IMR-90 (cell line): ENCODE data around the gene TAF4. TPM values are rescaled to one million over a fixed set of nuclear protein-coding genes. Genes with fewer than 3 reads are reported as not detected.

Experiments
- ATAC-seq: fragments of 200-7000 bp; cut with Tn5 transposase; 2 replicates; pipeline ENCODE4 v1.9.1; 2020; ENCODE audit warnings: low read depth, mild to moderate bottlenecking, moderate library complexity
- BruUV-seq: library from RNA; stranded (reverse); fragments of 400-500 nt; replicated peaks from 2 replicates; lab custom pipeline; 2021; lab: Mats Ljungman, UMichigan
- CTCF ChIA-PET: fragments of 300-600 bp; formaldehyde crosslinking; extraction: SDS; loops from one replicate; lab custom pipeline; 2021; ENCODE audit warnings: antibody characterized with exemption; lab: Yijun Ruan, JAX
- POLR2A ChIA-PET: fragments of 300-600 bp; sonication (Branson Sonifier 250); formaldehyde crosslinking; loops from one replicate; lab custom pipeline; 2022; ENCODE audit warnings: antibody characterized with exemption; ENCODE audit not compliant: unreplicated experiment; lab: Charles Lee
- DNase-seq: peaks from one replicate; pipeline ENCODE4 v3.0.0; 2013
- H2AFZ ChIP-seq: replicated peaks from 2 replicates; pipeline ENCODE3; 2013; ENCODE audit warnings: low read length, mild to moderate bottlenecking; ENCODE audit not compliant: poor library complexity
- H2AK5ac ChIP-seq: 2 replicates; pipeline ENCODE4 v1.6.1; 2013; ENCODE audit warnings: low read depth, low read length, inconsistent platforms
- H2AK9ac ChIP-seq: replicated peaks from 2 replicates; pipeline ENCODE3; 2013; ENCODE audit warnings: mild to moderate bottlenecking, low read depth, low read length, moderate library complexity; ENCODE audit not compliant: poor library complexity
- H2BK120ac ChIP-seq: 2 replicates; pipeline ENCODE4 v1.6.1; 2013; ENCODE audit warnings: low read depth, low read length, inconsistent platforms
- H2BK15ac ChIP-seq: 3 replicates; pipeline ENCODE4 v1.6.1; 2013; ENCODE audit warnings: low read depth, low read length, inconsistent platforms
- H2BK20ac ChIP-seq: 2 replicates; pipeline ENCODE4 v1.6.1; 2013; ENCODE audit warnings: low read depth, mild to moderate bottlenecking, inconsistent platforms, low read length, moderate library complexity
- H2BK5ac ChIP-seq: 2 replicates; pipeline ENCODE4 v1.6.1; 2013; ENCODE audit warnings: mild to moderate bottlenecking, low read depth, low read length, inconsistent platforms; ENCODE audit not compliant: poor library complexity, severe bottlenecking
- H3K14ac ChIP-seq: replicated peaks from 2 replicates; pipeline ENCODE4 v1.6.1; 2013; ENCODE audit warnings: low read depth, low read length, inconsistent platforms
- H3K18ac ChIP-seq: 2 replicates; pipeline ENCODE4 v1.6.1; 2013; ENCODE audit warnings: low read depth, low read length, control low read depth
- H3K23ac ChIP-seq: 2 replicates; pipeline ENCODE4 v1.6.1; 2013; ENCODE audit warnings: low read depth, low read length, inconsistent platforms
- H3K27ac ChIP-seq: 2 replicates; pipeline ENCODE4 v1.5.1; 2013; ENCODE audit warnings: mild to moderate bottlenecking, control low read depth, low read length; ENCODE audit not compliant: insufficient read depth
- H3K27me3 ChIP-seq: 2 replicates; pipeline ENCODE4 v1.6.1; 2013; ENCODE audit warnings: low read length; ENCODE audit not compliant: control insufficient read depth, insufficient read depth
- H3K36me3 ChIP-seq: 2 replicates; pipeline ENCODE4 v1.6.1; 2013; ENCODE audit warnings: low read length, mixed read lengths; ENCODE audit not compliant: control insufficient read depth, insufficient read depth
- H3K4ac ChIP-seq: 2 replicates; pipeline ENCODE4 v1.6.1; 2013; ENCODE audit warnings: low read depth, low read length, inconsistent platforms
- H3K4me1 ChIP-seq: 2 replicates; pipeline ENCODE4 v1.6.1; 2013; ENCODE audit warnings: low read length, mixed read lengths; ENCODE audit not compliant: control insufficient read depth, insufficient read depth
- H3K4me2 ChIP-seq: 2 replicates; pipeline ENCODE4 v1.6.1; 2013; ENCODE audit warnings: low read depth, mild to moderate bottlenecking, control low read depth, low read length, moderate library complexity
- H3K4me3 ChIP-seq: 2 replicates; pipeline ENCODE4 v1.5.1; 2013; ENCODE audit warnings: low read depth, mild to moderate bottlenecking, control low read depth, low read length, moderate library complexity; ENCODE audit not compliant: insufficient read depth
- H3K56ac ChIP-seq: 2 replicates; pipeline ENCODE4 v1.6.1; 2013; ENCODE audit warnings: low read length, inconsistent platforms; ENCODE audit not compliant: insufficient read depth; ENCODE audit errors: extremely low read depth
- H3K79me1 ChIP-seq, 2 experiments: 2 replicates each; pipeline ENCODE4 v1.6.1; 2013; ENCODE audit warnings: low read length in 2 of 2, inconsistent platforms in 1 of 2, low read depth in 1 of 2
- H3K9ac ChIP-seq: 2 replicates; pipeline ENCODE4 v1.6.1; 2013; ENCODE audit warnings: low read depth, low read length, control low read depth
- H3K9me1 ChIP-seq: 2 replicates; pipeline ENCODE4 v1.6.1; 2013; ENCODE audit warnings: low read length, inconsistent platforms; ENCODE audit not compliant: insufficient read depth
- H3K9me3 ChIP-seq: 2 replicates; pipeline ENCODE4 v1.6.1; 2013; ENCODE audit warnings: low read length; ENCODE audit not compliant: control insufficient read depth, insufficient read depth
- H4K20me1 ChIP-seq: 2 replicates; pipeline ENCODE4 v1.6.1; 2013; ENCODE audit warnings: low read length, inconsistent platforms; ENCODE audit not compliant: insufficient read depth
- H4K5ac ChIP-seq: 2 replicates; pipeline ENCODE4 v1.6.1; 2013; ENCODE audit warnings: mild to moderate bottlenecking, low read depth, low read length, control low read depth
- H4K8ac ChIP-seq, 2 experiments: 2 replicates each; pipeline ENCODE4 v1.6.1; 2013; ENCODE audit warnings: low read depth in 2 of 2, low read length in 2 of 2, control low read depth in 1 of 2, inconsistent platforms in 1 of 2
- H4K91ac ChIP-seq: 2 replicates; pipeline ENCODE4 v1.6.1; 2013; ENCODE audit warnings: low read depth, low read length, inconsistent platforms; ENCODE audit not compliant: insufficient read depth
- CEBPB ChIP-seq: IDR thresholded peaks from 2 replicates; pipeline ENCODE4 v1.6.1; 2012; ENCODE audit warnings: low read depth, low read length, improper control_type of control experiment
- CHD1 ChIP-seq: IDR thresholded peaks from 2 replicates; pipeline ENCODE4 v1.6.1; 2012; ENCODE audit warnings: low read depth, low read length, improper control_type of control experiment
- FOS ChIP-seq: fragments of 150-350 bp; IDR thresholded peaks from 2 replicates; pipeline ENCODE4 v1.6.1; 2016; ENCODE audit warnings: low read depth, low read length
- MAFK ChIP-seq: IDR thresholded peaks from 2 replicates; pipeline ENCODE4 v1.6.1; 2012; ENCODE audit warnings: low read depth, low read length, improper control_type of control experiment
- MAZ ChIP-seq: IDR thresholded peaks from 2 replicates; pipeline ENCODE4 v1.6.1; 2012; ENCODE audit warnings: low read depth, mild to moderate bottlenecking, low read length, improper control_type of control experiment, moderate library complexity, borderline replicate concordance
- MXI1 ChIP-seq: IDR thresholded peaks from 2 replicates; pipeline ENCODE4 v1.6.1; 2012; ENCODE audit warnings: low read depth, mild to moderate bottlenecking, low read length, moderate library complexity, borderline replicate concordance
- POLR2A ChIP-seq: IDR thresholded peaks from 2 replicates; pipeline ENCODE4 v1.6.1; 2012; ENCODE audit warnings: mild to moderate bottlenecking, low read depth, low read length
- RCOR1 ChIP-seq: IDR thresholded peaks from 2 replicates; pipeline ENCODE4 v1.6.1; 2012; ENCODE audit warnings: mild to moderate bottlenecking, low read length, improper control_type of control experiment; ENCODE audit not compliant: insufficient replicate concordance
- RFX5 ChIP-seq: IDR thresholded peaks from 2 replicates; pipeline ENCODE4 v1.8.0; 2012; ENCODE audit warnings: low read depth, mild to moderate bottlenecking, low read length, moderate library complexity
- SMC3 ChIP-seq: fragments of 150-350 bp; IDR thresholded peaks from 2 replicates; pipeline ENCODE4 v1.6.1; 2016; ENCODE audit warnings: low read depth, mild to moderate bottlenecking, antibody characterized with exemption, low read length, moderate library complexity
- USF2 ChIP-seq: fragments of 150-350 bp; IDR thresholded peaks from 2 replicates; pipeline ENCODE4 v1.6.1; 2017; ENCODE audit warnings: mild to moderate bottlenecking, antibody characterized with exemption, low read length, low read depth
- WGBS, 2 experiments: methylation state at CpG; one replicate each; pipeline versions ENCODE4 v1.1.5 to v1.1.7; 2013; ENCODE audit warnings: missing lambda C conversion rate in 2 of 2; ENCODE audit not compliant: insufficient read length in 1 of 2; ENCODE audit errors: extremely low coverage in 2 of 2; 5-methylcytosine and 5-hydroxymethylcytosine counted together
- dilution Hi-C: fragments of 300-500 bp; cut with HindIII; formaldehyde crosslinking; loops from one replicate; pipeline ENCODE4 v1.14.3; 2018; ENCODE audit warnings: low sequenced_read_pairs; ENCODE audit not compliant: unreplicated experiment
- in situ Hi-C: fragments of 300-500 bp; cut with MboI; formaldehyde crosslinking; loops from 3 replicates; pipeline ENCODE4 v1.14.3; 2019; ENCODE audit warnings: low sequenced_read_pairs, inconsistent platforms, mixed read lengths
- intact Hi-C: fragments of 100-400 bp; cut with micrococcal nuclease; formaldehyde crosslinking; loops from 2 replicates; pipeline ENCODE4 v1.10.0; 2022
- polyA plus RNA-seq, 3 experiments: library from polyadenylated mRNA; depleted of rRNA; stranded (reverse); fragments of >200 nt; gene quantifications; 2 replicates each; pipeline ENCODE4 v1.2.3, GENCODE V29; 2012; ENCODE audit warnings: low replicate concordance in 1 of 3
- total RNA-seq: library from RNA; depleted of rRNA; stranded (reverse); fragments of >200 nt; gene quantifications from 2 replicates; pipeline ENCODE4 v1.2.3, GENCODE V29; 2012
- TF ChIP-seq, protein P1 (sequence below): fragments of 150-350 bp; IDR thresholded peaks from 2 replicates; pipeline ENCODE4 v1.6.1; 2016; ENCODE audit warnings: low read depth, mild to moderate bottlenecking, low read length, moderate library complexity, borderline replicate concordance
- TF ChIP-seq, protein P2 (sequence below): conservative IDR thresholded peaks from 2 replicates; pipeline ENCODE4 v1.5.1; 2012; ENCODE audit warnings: mild to moderate bottlenecking, low read depth, low read length, improper control_type of control experiment

TAF4 gene
- total and polyA plus RNA-seq, 2 of the 4 experiments (the other 2 are of a cell fraction): 1.4 to 5.1 TPM

DNA sequence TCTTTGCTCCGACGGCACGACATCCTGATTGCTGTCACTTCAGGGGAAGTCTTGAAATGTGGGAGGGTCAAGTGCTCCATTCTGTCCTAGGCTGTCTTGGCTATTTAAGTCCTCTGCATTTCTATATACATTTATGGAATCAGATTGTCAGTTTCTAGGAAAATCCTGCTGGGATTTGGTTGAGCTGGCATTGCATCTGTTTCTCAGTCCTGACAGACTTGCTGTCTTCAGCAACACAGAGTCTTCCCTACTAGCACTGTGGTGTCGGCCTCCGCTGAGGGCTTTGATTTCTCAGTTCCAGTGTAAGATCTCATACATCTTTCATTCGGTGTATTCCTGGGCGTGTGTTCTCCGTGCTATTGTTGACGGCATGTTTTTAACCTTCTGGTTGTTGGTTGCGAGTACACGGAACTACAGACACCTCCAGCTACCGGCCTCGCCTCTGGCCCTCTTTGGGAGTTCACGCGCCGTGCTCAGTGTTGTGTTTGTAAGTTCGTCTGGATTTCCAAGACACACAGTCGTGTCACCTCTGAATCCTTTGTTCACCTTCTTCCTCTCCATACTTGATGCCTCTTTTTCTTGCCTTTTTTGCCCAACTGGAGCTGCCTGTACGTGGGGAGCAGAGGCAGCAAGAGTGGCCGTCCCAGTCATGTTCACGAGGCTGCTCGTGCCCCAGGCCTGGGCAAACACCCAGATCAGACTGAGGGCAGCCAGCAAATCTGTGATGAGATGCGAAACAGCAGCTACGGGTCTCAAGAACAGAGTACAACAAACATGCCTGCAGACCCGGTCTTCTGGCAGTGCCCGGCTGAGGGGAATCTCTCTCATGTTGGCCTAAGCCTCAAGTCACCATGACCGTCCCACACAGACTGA, 92.8 kb downstream of the TAF4 start:
- Histone ChIP-seq H3K23ac (no peak overlapping the region), H2BK15ac (no peak overlapping the region), H3K18ac (no peak overlapping the region), H3K27ac (no peak overlapping the region), H3K27me3 (no peaks in the 10 kb centered on the region), H3K4me1 (no peaks in the 10 kb centered on the region), H3K36me3 (peaks cover 25% of the 10 kb centered on the region), H2AFZ (no peak overlapping the region), H2BK20ac (no peak overlapping the region), H4K8ac (no peak overlapping the region), H4K5ac (no peak overlapping the region), H3K79me1 (no peaks in the 10 kb centered on the region), H3K4me2 (no peak overlapping the region), H3K56ac (no peak overlapping the region), H4K20me1 (no peaks in the 10 kb centered on the region; the same call in 1 of the 2 replicates), H3K9ac (no peak overlapping the region), H3K4ac (no peak overlapping the region), H3K9me3 (peaks cover 3% of the 10 kb centered on the region; the same call in 1 of the 2 replicates), H2AK9ac (no peak overlapping the region), H2BK120ac (no peak overlapping the region), H3K4me3 (no peak overlapping the region), H3K9me1 (peaks cover 3% of the 10 kb centered on the region; the same call in 1 of the 2 replicates), H4K91ac (no peak overlapping the region), H2BK5ac (no peak overlapping the region), H2AK5ac (no peak overlapping the region), H3K14ac (no peak overlapping the region)
- dilution Hi-C loops (no loop called here), intact Hi-C loops (no loop called here), in situ Hi-C loops (no loop called here)
- no TSS peak for BruUV-seq
- TF ChIP-seq CHD1: no peak
- TF ChIP-seq SMC3: no peak
- no peak for TF ChIP-seq USF2
- TF ChIP-seq MXI1: no peak
- no peak for TF ChIP-seq MAZ
- TF ChIP-seq, protein P1, sequence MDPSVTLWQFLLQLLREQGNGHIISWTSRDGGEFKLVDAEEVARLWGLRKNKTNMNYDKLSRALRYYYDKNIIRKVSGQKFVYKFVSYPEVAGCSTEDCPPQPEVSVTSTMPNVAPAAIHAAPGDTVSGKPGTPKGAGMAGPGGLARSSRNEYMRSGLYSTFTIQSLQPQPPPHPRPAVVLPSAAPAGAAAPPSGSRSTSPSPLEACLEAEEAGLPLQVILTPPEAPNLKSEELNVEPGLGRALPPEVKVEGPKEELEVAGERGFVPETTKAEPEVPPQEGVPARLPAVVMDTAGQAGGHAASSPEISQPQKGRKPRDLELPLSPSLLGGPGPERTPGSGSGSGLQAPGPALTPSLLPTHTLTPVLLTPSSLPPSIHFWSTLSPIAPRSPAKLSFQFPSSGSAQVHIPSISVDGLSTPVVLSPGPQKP: no peak
- no peak for TF ChIP-seq POLR2A
- TF ChIP-seq RCOR1: no peak
- TF ChIP-seq, protein P2, sequence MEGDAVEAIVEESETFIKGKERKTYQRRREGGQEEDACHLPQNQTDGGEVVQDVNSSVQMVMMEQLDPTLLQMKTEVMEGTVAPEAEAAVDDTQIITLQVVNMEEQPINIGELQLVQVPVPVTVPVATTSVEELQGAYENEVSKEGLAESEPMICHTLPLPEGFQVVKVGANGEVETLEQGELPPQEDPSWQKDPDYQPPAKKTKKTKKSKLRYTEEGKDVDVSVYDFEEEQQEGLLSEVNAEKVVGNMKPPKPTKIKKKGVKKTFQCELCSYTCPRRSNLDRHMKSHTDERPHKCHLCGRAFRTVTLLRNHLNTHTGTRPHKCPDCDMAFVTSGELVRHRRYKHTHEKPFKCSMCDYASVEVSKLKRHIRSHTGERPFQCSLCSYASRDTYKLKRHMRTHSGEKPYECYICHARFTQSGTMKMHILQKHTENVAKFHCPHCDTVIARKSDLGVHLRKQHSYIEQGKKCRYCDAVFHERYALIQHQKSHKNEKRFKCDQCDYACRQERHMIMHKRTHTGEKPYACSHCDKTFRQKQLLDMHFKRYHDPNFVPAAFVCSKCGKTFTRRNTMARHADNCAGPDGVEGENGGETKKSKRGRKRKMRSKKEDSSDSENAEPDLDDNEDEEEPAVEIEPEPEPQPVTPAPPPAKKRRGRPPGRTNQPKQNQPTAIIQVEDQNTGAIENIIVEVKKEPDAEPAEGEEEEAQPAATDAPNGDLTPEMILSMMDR: no peak
- TF ChIP-seq RFX5: no peak
- TF ChIP-seq FOS: no peak
- no peak for TF ChIP-seq CEBPB
- TF ChIP-seq MAFK: no peak
- CTCF ChIA-PET: no interaction called here
- no peak for DNase-seq
- 91% methylated on average over 20 of the region's 27 CpGs; no CpG with 5 or more reads in 1 of the 2 experiments for WGBS, 2 experiments
- no peak for ATAC-seq
- POLR2A ChIA-PET: no interaction called here
